Karpas-422 (cell line): ENCODE measurements around the gene MRPS11. TPM values are rescaled to one million over a fixed set of nuclear protein-coding genes. Genes with fewer than 3 reads are reported as not detected.

ENCODE experiments used
- DNase-seq: peaks from one replicate; pipeline ENCODE4 v3.0.0-alpha.2; 2015
- H2AFZ ChIP-seq: fragments of 200-600 bp; sonication (generic); 2 replicates; pipeline ENCODE4 v1.6.1; 2014; ENCODE audit warnings: antibody characterized with exemption, low read length, mixed read lengths
- H3K27ac ChIP-seq: fragments of 200-600 bp; sonication (generic); 2 replicates; pipeline ENCODE4 v1.5.1; 2014; ENCODE audit warnings: mild to moderate bottlenecking, low read length, moderate library complexity
- H3K27me3 ChIP-seq: fragments of 200-600 bp; sonication (generic); 2 replicates; pipeline ENCODE4 v1.6.1; 2014; ENCODE audit warnings: low read length, mixed read lengths
- H3K36me3 ChIP-seq: fragments of 200-600 bp; sonication (generic); 2 replicates; pipeline ENCODE4 v1.6.1; 2014; ENCODE audit warnings: low read length, mixed read lengths; ENCODE audit not compliant: insufficient read depth
- H3K4me1 ChIP-seq: fragments of 200-600 bp; sonication (generic); 2 replicates; pipeline ENCODE4 v1.6.1; 2014; ENCODE audit warnings: mild to moderate bottlenecking, low read length, mixed read lengths
- H3K4me2 ChIP-seq: fragments of 200-600 bp; sonication (generic); 2 replicates; pipeline ENCODE4 v1.6.1; 2014; ENCODE audit warnings: low read length, low read depth, mild to moderate bottlenecking; ENCODE audit not compliant: poor library complexity, severe bottlenecking
- H3K4me3 ChIP-seq: fragments of 200-600 bp; sonication (generic); 2 replicates; pipeline ENCODE4 v1.5.1; 2014; ENCODE audit warnings: mild to moderate bottlenecking, antibody characterized with exemption, low read length, mixed read lengths
- H3K79me2 ChIP-seq: fragments of 200-600 bp; sonication (generic); 2 replicates; pipeline ENCODE4 v1.6.1; 2014; ENCODE audit warnings: mild to moderate bottlenecking, low read length, mixed read lengths
- H3K9ac ChIP-seq: fragments of 200-600 bp; sonication (generic); 2 replicates; pipeline ENCODE4 v1.6.0; 2014; ENCODE audit warnings: low read length
- H3K9me2 ChIP-seq: fragments of 200-600 bp; sonication (generic), shearing (Covaris generic); replicated peaks from 2 replicates; pipeline ENCODE4 v1.6.0; 2014; ENCODE audit warnings: mild to moderate bottlenecking, low read length, moderate library complexity; ENCODE audit not compliant: insufficient read depth
- H3K9me3 ChIP-seq: fragments of 300-700, 200-600 bp; sonication (generic); 2 replicates; pipeline ENCODE4 v1.6.1; 2014; ENCODE audit warnings: low read length, mixed read lengths
- H4K20me1 ChIP-seq: fragments of 200-600 bp; sonication (generic); 2 replicates; pipeline ENCODE4 v1.6.1; 2014; ENCODE audit warnings: mild to moderate bottlenecking, antibody characterized with exemption, low read length, low read depth; ENCODE audit not compliant: insufficient read depth
- total RNA-seq: library from RNA; depleted of rRNA; stranded (reverse); fragments of >200 nt; shearing (Covaris generic); gene quantifications from 2 replicates; pipeline ENCODE4 v1.2.3, GENCODE V29; 2014; ENCODE audit warnings: low replicate concordance

MRPS11 gene
- total RNA-seq, 1 experiment from 2014 or later = 48.8 TPM

GRCh38 chr15:88476635-88477060 lies 9.1 kb downstream of the MRPS11 start:
- Histone ChIP-seq H3K36me3 (peaks cover 35% of the 10 kb centered on the region; the same call in 1 of the 2 replicates), H3K4me1 (no peaks in the 10 kb centered on the region), H3K9me3 (no peaks in the 10 kb centered on the region), H3K9me2 (no peaks in the 10 kb centered on the region), H3K27me3 (no peaks in the 10 kb centered on the region), H3K27ac (no peak overlapping the region), H3K9ac (no peak overlapping the region), H2AFZ (no peak overlapping the region), H3K4me2 (no peak overlapping the region), H4K20me1 (no peaks in the 10 kb centered on the region), H3K79me2 (0 out of 2 replicates have a peak, but pooled peaks cover 3% of the 10 kb centered on the region), H3K4me3 (no peak overlapping the region)
- peak; percentile 79 for DNase-seq

DNA sequence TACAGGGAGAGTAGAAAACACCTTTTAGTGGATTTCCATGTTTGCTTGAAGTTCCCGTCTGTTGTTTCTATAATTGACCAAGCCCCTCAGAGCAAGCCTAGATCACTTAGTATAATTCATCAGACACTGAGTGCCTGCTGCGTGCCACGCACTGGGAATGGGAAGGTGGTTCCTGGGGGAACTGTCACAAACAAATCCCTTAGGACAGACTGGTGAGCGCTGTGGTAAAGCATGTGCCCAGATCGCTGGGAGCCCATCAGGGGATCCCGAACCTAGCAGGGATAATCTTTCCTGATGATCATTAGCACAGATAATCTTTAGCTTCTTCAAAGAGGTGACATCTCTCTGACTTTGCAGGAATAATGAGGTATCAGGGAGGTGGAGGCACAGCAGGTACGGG lies 9.6 kb downstream of the MRPS11 start:
- Histone ChIP-seq H3K27ac (no peak overlapping the region), H3K4me1 (no peaks in the 10 kb centered on the region), H3K9me2 (no peaks in the 10 kb centered on the region), H3K9ac (no peak overlapping the region), H3K27me3 (no peaks in the 10 kb centered on the region), H3K4me2 (no peak overlapping the region), H3K36me3 (peaks cover 35% of the 10 kb centered on the region; the same call in 1 of the 2 replicates), H4K20me1 (no peaks in the 10 kb centered on the region), H2AFZ (no peak overlapping the region), H3K9me3 (no peaks in the 10 kb centered on the region), H3K4me3 (no peak overlapping the region), H3K79me2 (no peaks in the 10 kb centered on the region)
- DNase-seq = no peak

GRCh38 chr15:88477904-88478303 lies 10.4 kb downstream of the MRPS11 start:
- no peaks in the 10 kb centered on the region for H4K20me1 ChIP-seq

DNA sequence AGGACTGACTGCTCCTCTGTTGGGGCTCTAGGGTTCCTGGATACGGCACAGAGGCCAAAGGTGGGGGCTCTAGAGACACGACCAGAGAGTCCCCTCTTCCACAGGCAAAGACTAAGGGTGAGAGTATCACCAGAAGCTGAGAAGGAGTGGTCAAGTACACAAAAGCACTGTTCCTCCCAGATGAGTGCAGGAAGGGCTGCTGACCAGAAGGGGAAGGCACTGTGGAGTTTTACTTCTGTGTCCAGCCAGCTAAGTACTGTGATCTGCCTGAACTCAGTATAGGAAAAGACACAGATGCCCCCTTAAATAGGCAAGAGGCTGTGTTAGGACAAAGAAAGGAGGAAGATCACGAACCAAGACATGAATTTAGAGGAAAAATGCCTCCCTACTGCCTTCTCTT lies 11.7 kb downstream of the MRPS11 start:
- Histone ChIP-seq H3K9me3 (no peaks in the 10 kb centered on the region), H3K79me2 (no peaks in the 10 kb centered on the region), H3K4me1 (no peaks in the 10 kb centered on the region), H2AFZ (no peak overlapping the region), H3K9ac (no peak overlapping the region), H3K9me2 (no peaks in the 10 kb centered on the region), H3K27me3 (no peaks in the 10 kb centered on the region), H3K4me2 (no peak overlapping the region), H3K27ac (no peak overlapping the region), H3K36me3 (peaks cover 24% of the 10 kb centered on the region; the same call in 1 of the 2 replicates), H4K20me1 (no peaks in the 10 kb centered on the region), H3K4me3 (no peak overlapping the region)
- no peak for DNase-seq

More at GRCh38 chr15:88477904-88478303, 10.4 kb downstream of the MRPS11 start:
- Histone ChIP-seq H3K4me3 (no peak overlapping the region), H3K36me3 (peaks cover 29% of the 10 kb centered on the region; the same call in 1 of the 2 replicates), H3K9me3 (no peaks in the 10 kb centered on the region), H3K9me2 (no peaks in the 10 kb centered on the region), H3K9ac (no peak overlapping the region), H2AFZ (no peak overlapping the region), H3K4me2 (no peak overlapping the region), H3K27me3 (no peaks in the 10 kb centered on the region), H3K79me2 (no peaks in the 10 kb centered on the region), H3K4me1 (no peaks in the 10 kb centered on the region), H3K27ac (no peak overlapping the region)
- no peak for DNase-seq

GRCh38 chr15:88480981-88481380 lies 13.5 kb downstream of the MRPS11 start:
- Histone ChIP-seq H3K9me3 (no peaks in the 10 kb centered on the region), H3K4me1 (no peaks in the 10 kb centered on the region), H3K27ac (no peak overlapping the region), H2AFZ (no peak overlapping the region), H3K9ac (no peak overlapping the region), H3K9me2 (no peaks in the 10 kb centered on the region), H3K4me3 (no peak overlapping the region), H3K27me3 (no peaks in the 10 kb centered on the region), H3K79me2 (no peaks in the 10 kb centered on the region), H3K4me2 (no peak overlapping the region), H3K36me3 (peaks cover 18% of the 10 kb centered on the region; the same call in 1 of the 2 replicates), H4K20me1 (no peaks in the 10 kb centered on the region)
- no peak for DNase-seq

- H3K36me3 ChIP-seq = peaks cover 8% of the 10 kb centered on the region; the same call in 1 of the 2 replicates
- DNase-seq = no peak
- no peaks in the 10 kb centered on the region for H3K9me2 ChIP-seq
- H3K4me2 ChIP-seq = no peak overlapping the region
- no peaks in the 10 kb centered on the region for H3K4me1 ChIP-seq
- H3K79me2 ChIP-seq = no peaks in the 10 kb centered on the region
- no peak overlapping the region for H3K9ac ChIP-seq
- H4K20me1 ChIP-seq = no peaks in the 10 kb centered on the region
- H2AFZ ChIP-seq = no peak overlapping the region
- no peaks in the 10 kb centered on the region for H3K27me3 ChIP-seq
- H3K4me3 ChIP-seq = no peak overlapping the region
- no peak overlapping the region for H3K27ac ChIP-seq
- H3K9me3 ChIP-seq = no peaks in the 10 kb centered on the region
Observed at GRCh38 chr15:88482263-88482662, 14.8 kb downstream of the MRPS11 start.

DNA sequence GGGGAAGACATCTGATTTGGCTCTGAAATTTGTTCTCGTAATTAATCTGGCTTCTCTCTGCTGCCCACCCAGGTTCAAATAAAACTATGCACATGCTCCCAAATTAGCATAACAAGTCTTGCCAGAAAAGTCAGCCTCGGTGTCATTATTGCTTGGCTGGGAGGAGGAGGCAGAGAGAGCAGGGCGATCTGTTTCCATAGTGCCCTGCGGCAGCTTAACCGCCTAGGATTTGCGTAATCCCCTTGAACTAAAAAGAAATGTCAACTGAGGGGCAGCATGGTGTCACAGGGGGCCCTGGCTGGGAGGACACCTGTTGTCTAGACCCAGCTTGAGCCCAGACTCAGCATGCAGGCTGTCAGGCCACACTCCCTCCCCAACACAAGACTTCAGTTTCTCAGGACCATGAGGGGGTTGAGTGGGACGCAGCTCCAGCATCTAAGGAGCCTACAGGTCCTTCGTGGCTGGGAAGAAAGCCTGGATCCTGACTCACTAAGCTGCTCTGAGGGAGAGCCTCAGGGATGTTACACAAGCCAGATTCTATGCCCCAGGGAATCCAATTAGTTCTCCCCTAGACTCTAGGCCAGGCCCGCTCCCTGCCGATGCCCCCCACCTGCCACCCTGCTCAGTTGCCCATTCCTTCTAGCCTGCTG lies 17.3 kb downstream of the MRPS11 start:
- Histone ChIP-seq H3K9me3 (no peaks in the 10 kb centered on the region), H3K9ac (no peak overlapping the region)

GRCh38 chr15:88487178-88487795 lies 19.8 kb downstream of the MRPS11 start:
- Histone ChIP-seq H2AFZ (no peak overlapping the region), H3K4me3 (no peak overlapping the region), H3K4me1 (no peaks in the 10 kb centered on the region), H3K27me3 (no peaks in the 10 kb centered on the region), H3K9me3 (no peaks in the 10 kb centered on the region), H4K20me1 (no peaks in the 10 kb centered on the region), H3K9ac (no peak overlapping the region), H3K27ac (no peak overlapping the region), H3K4me2 (no peak overlapping the region), H3K79me2 (no peaks in the 10 kb centered on the region), H3K36me3 (no peaks in the 10 kb centered on the region), H3K9me2 (no peaks in the 10 kb centered on the region)
- DNase-seq = peak; percentile 47

More for the DNA sequence above, 17.3 kb downstream of the MRPS11 start:
- no peaks in the 10 kb centered on the region for H3K9me2 ChIP-seq
- H3K27ac ChIP-seq = no peak overlapping the region
- no peak overlapping the region for H3K4me3 ChIP-seq
- no peak overlapping the region for H3K4me2 ChIP-seq
- no peaks in the 10 kb centered on the region for H4K20me1 ChIP-seq
- no peak overlapping the region for H2AFZ ChIP-seq
- no peaks in the 10 kb centered on the region for H3K36me3 ChIP-seq
- no peaks in the 10 kb centered on the region for H3K27me3 ChIP-seq
- no peak for DNase-seq
- no peaks in the 10 kb centered on the region for H3K79me2 ChIP-seq
- H3K4me1 ChIP-seq = no peaks in the 10 kb centered on the region
